Heart left ventricle (tissue), 13 donors: ENCODE measurements around the gene EXOC4.

Experiments
- CTCF ChIP-seq, 12 donors: fragments of 200-600 bp; sonication (generic) in 4 of 12; IDR thresholded peaks; one replicate each; pipeline versions ENCODE4 v1.5.0 to v1.8.0; 2018 to 2022; ENCODE audit warnings: antibody characterized with exemption in 12 of 12, mild to moderate bottlenecking in 5 of 12
- POLR2A ChIP-seq, 2 donors: fragments of 450-650 bp; IDR thresholded peaks; one replicate each; pipeline ENCODE4 v1.6.1; 2017; ENCODE audit warnings: antibody characterized with exemption in 2 of 2, mild to moderate bottlenecking in 2 of 2, moderate library complexity in 2 of 2
- donor health status: ischemic (EF 13 %, LVEDD 7.1; RV severe dilation, severe dysfunction).
- donor health status: DM: no; HTN: yes; CAD: no.
- donor health status: DM: no; HTN: no; CAD: no.
- donor health status: ischemic (EF 25% LVEDD 6.9; RV normal size, moderate dysfunction).
- donor health status: ischemic (EF 25% LVEDD 5.7; RV mildly dilated, moderate dysfunction).
- donor health status: ischemic (EF 35%, LVEDD 5.7; RV mildly dilated, moderate dysfunction).
- donor health status: nonischemic (EF 11% LVEDD 7.7; RV severe dilation, severe dysfunction).
- donor health status: DM: yes; HTN: yes; CAD: no.
- donor health status: PGD.
- donor health status: ischemic (EF 29% LVEDD 5.4; RV normal size, mild dysfunction).
- donor health status: nonischemic (EF 23%, LVEDD 6.1; RV moderate dilation, normal function).

- TF ChIP-seq POLR2A (IDR thresholded peaks at IDR 0.05): no peak
- no peak for TF ChIP-seq CTCF (IDR thresholded peaks at IDR 0.05)
Observed at GRCh38 chr7:133482599-133482998, 229.7 kb downstream of the EXOC4 start.
